ENCODE results near the gene SHISA6.

The SHISA6 gene

GRCh38 chr17:11554542-11554941 is 313.5 kb downstream of the SHISA6 start:
- TF ChIP-seq, protein P1, sequence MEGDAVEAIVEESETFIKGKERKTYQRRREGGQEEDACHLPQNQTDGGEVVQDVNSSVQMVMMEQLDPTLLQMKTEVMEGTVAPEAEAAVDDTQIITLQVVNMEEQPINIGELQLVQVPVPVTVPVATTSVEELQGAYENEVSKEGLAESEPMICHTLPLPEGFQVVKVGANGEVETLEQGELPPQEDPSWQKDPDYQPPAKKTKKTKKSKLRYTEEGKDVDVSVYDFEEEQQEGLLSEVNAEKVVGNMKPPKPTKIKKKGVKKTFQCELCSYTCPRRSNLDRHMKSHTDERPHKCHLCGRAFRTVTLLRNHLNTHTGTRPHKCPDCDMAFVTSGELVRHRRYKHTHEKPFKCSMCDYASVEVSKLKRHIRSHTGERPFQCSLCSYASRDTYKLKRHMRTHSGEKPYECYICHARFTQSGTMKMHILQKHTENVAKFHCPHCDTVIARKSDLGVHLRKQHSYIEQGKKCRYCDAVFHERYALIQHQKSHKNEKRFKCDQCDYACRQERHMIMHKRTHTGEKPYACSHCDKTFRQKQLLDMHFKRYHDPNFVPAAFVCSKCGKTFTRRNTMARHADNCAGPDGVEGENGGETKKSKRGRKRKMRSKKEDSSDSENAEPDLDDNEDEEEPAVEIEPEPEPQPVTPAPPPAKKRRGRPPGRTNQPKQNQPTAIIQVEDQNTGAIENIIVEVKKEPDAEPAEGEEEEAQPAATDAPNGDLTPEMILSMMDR (IDR thresholded peaks at IDR 0.05; ENCODE audit: control insufficient read depth, extremely low read depth, insufficient read depth), result no peak
- no peak for DNase-seq (ENCODE audit: low read depth)
- no peak overlapping the region for H3K4me3 ChIP-seq (ENCODE audit: low read depth, low read length)

- TF ChIP-seq, protein P1 (IDR thresholded peaks at IDR 0.05; ENCODE audit: control insufficient read depth, extremely low read depth, insufficient read depth), result no peak
- H3K4me3 ChIP-seq (ENCODE audit: low read depth, low read length), result no peak overlapping the region
- DNase-seq (ENCODE audit: low read depth), result no peak
Measured at GRCh38 chr17:11555530-11555929, 314.5 kb downstream of the SHISA6 start.

DNA sequence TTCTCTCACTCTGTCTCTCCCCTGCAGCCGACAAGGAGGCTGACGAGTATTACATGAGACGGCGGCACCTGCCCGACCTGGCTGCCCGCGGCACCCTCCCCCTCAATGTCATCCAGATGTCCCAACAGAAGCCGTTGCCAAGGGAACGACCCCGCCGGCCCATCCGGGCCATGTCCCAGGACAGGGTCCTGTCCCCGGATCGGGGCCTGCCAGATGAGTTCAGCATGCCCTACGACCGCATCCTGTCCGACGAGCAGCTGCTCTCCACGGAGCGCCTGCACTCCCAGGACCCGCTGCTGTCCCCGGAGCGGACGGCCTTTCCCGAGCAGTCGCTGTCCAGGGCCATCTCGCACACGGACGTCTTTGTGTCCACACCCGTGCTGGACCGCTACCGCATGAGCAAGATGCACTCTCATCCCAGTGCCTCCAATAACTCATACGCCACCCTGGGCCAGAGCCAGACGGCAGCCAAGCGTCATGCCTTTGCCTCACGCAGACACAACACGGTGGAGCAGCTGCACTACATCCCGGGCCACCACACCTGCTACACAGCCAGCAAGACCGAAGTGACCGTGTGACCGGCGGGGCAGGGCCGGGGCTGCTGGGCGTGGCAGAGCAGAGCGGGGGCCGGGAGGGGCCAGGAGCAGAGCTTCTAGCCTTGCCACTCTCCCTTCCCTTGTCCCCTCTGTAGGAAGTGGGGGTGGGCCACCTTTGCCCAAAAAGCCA is 316.9 kb downstream of the SHISA6 start:
- no peak for DNase-seq (ENCODE audit: low read depth)
- no peak overlapping the region for H3K4me3 ChIP-seq (ENCODE audit: low read depth, low read length)
- TF ChIP-seq, protein P1 (IDR thresholded peaks at IDR 0.05; ENCODE audit: control insufficient read depth, extremely low read depth, insufficient read depth), result no peak

DNA sequence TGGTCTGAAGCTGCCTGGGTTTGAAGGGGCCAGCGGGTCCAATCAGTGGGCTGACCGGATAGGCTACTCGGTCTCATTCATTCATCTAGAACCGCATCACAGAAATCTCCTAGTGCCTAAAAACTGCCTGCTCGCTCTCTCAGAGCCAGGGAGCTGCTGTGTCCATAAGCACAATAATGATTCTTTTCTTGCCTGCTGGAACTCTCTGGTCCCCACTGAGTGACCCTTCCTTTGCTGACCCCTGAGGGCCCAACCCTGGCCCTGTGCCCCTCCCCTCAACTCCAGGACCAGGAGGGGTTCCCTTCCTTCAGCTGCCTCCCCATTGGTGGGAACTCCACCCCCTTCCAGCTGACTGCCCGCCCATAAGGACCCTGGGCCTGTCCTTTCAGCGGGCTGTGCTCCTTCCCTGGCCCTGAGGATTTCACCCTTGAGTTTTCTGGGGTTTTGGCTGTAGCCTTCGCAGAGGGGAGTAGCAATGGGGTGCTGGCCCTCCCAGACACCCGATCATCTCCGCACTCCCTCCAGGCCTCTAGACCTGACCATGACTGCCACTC is 317.7 kb downstream of the SHISA6 start:
- TF ChIP-seq, protein P1 (IDR thresholded peaks at IDR 0.05; ENCODE audit: control insufficient read depth, extremely low read depth, insufficient read depth), result no peak
- no peak for DNase-seq (ENCODE audit: low read depth)
- no peak overlapping the region for H3K4me3 ChIP-seq (ENCODE audit: low read depth, low read length)

DNA sequence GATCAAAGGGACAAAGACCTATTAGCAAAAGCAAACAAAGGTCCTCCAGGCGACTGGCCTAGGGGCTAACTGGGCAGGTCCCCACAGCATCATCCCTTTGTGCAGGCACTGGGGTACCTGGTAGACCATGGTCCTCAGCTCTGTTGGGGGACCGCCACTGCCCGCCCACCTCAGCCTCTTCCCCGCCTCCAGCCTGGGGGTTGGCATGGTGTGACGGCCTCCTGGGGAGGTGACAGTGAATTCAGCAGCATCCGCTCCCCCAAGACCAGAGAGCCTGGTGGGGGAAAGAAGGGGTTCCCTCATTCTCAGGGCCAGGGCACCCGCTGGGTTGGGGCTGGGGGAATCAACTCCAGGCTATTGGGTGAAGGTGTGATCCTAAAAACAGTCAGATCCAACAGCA is 318.6 kb downstream of the SHISA6 start:
- DNase-seq (ENCODE audit: low read depth), result no peak
- TF ChIP-seq, protein P1 (IDR thresholded peaks at IDR 0.05; ENCODE audit: control insufficient read depth, extremely low read depth, insufficient read depth), result no peak
- H3K4me3 ChIP-seq (ENCODE audit: low read depth, low read length), result no peak overlapping the region

DNA sequence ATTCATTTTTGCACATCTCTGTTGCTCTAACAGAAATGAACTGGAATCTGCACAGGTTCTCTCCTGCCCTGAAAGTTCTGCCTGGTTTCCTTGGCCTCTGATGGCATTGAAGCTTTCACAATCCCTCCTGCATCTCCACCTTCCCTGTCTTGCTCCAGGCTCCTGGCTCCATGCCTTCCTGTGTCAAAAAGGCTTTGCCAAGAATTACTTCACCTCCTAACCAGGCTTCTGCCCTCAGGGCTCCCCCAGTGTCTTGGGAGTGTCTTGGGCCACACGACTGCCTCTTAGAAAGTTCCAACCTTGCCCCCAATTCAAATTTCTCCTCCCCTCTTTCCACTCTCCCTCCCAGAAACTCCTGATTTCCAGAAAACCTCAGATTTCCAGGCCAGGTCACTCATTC is 320.3 kb downstream of the SHISA6 start:
- no peak for DNase-seq (ENCODE audit: low read depth)
- TF ChIP-seq, protein P1 (IDR thresholded peaks at IDR 0.05; ENCODE audit: control insufficient read depth, extremely low read depth, insufficient read depth), result no peak
- no peak overlapping the region for H3K4me3 ChIP-seq (ENCODE audit: low read depth, low read length)

- no peak overlapping the region for H3K4me3 ChIP-seq (ENCODE audit: low read depth, low read length)
- TF ChIP-seq, protein P1 (IDR thresholded peaks at IDR 0.05; ENCODE audit: control insufficient read depth, extremely low read depth, insufficient read depth), result no peak
Measured at GRCh38 chr17:11561702-11562101, 320.7 kb downstream of the SHISA6 start.

More at GRCh38 chr17:11561702-11562101, 320.7 kb downstream of the SHISA6 start:
- DNase-seq (ENCODE audit: low read depth), result no peak
